GM12892 (cell line): Measurements from ENCODE around the gene HMGN1.

Experiments used
- POLR2A ChIP-seq: IDR thresholded peaks from 2 replicates; pipeline ENCODE4 v1.6.1; 2011; ENCODE audit warnings: low read depth, low read length, control low read depth
- TAF1 ChIP-seq: IDR thresholded peaks from 2 replicates; pipeline ENCODE4 v1.6.1; 2011; ENCODE audit warnings: low read depth, mild to moderate bottlenecking, control low read depth, low read length, borderline replicate concordance

DNA sequence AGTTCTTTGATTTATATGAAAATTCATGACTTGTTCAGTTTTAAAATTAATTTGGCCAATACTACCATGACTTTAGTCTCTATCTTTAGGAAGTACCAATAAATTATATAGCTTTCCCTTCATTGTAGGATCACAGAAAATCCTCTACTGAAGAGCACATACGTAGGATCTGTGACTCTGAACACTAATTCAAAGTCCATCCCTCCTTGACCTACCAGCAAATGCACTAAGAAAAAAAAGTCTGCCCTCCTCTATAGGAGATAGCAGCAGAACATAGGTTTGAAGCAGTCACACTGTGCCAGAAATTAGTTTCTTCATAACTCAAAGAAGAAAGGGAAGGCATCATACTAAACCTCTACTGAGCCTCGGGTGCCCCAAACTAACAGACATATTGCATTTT is 52.0 kb downstream of the HMGN1 start:
- TF ChIP-seq POLR2A (no peak), TAF1 (no peak)
